IMR-90 (cell line): ENCODE measurements around the gene SPP2. TPM values are rescaled to one million over a fixed set of nuclear protein-coding genes. Genes with fewer than 3 reads are reported as not detected.

Experiments used
- ATAC-seq: fragments of 200-7000 bp; cut with Tn5 transposase; 2 replicates; pipeline ENCODE4 v1.9.1; 2020; ENCODE audit warnings: low read depth, mild to moderate bottlenecking, moderate library complexity
- BruUV-seq: library from RNA; stranded (reverse); fragments of 400-500 nt; replicated peaks from 2 replicates; lab custom pipeline; 2021; lab: Mats Ljungman, UMichigan
- CTCF ChIA-PET: fragments of 300-600 bp; formaldehyde crosslinking; extraction: SDS; loops from one replicate; lab custom pipeline; 2021; ENCODE audit warnings: antibody characterized with exemption; lab: Yijun Ruan, JAX
- POLR2A ChIA-PET: fragments of 300-600 bp; sonication (Branson Sonifier 250); formaldehyde crosslinking; loops from one replicate; lab custom pipeline; 2022; ENCODE audit warnings: antibody characterized with exemption; ENCODE audit not compliant: unreplicated experiment; lab: Charles Lee
- DNase-seq: peaks from one replicate; pipeline ENCODE4 v3.0.0; 2013
- H2AFZ ChIP-seq: replicated peaks from 2 replicates; pipeline ENCODE3; 2013; ENCODE audit warnings: low read length, mild to moderate bottlenecking; ENCODE audit not compliant: poor library complexity
- H2AK5ac ChIP-seq: 2 replicates; pipeline ENCODE4 v1.6.1; 2013; ENCODE audit warnings: low read depth, low read length, inconsistent platforms
- H2AK9ac ChIP-seq: replicated peaks from 2 replicates; pipeline ENCODE3; 2013; ENCODE audit warnings: mild to moderate bottlenecking, low read depth, low read length, moderate library complexity; ENCODE audit not compliant: poor library complexity
- H2BK120ac ChIP-seq: 2 replicates; pipeline ENCODE4 v1.6.1; 2013; ENCODE audit warnings: low read depth, low read length, inconsistent platforms
- H2BK15ac ChIP-seq: 3 replicates; pipeline ENCODE4 v1.6.1; 2013; ENCODE audit warnings: low read depth, low read length, inconsistent platforms
- H2BK20ac ChIP-seq: 2 replicates; pipeline ENCODE4 v1.6.1; 2013; ENCODE audit warnings: low read depth, mild to moderate bottlenecking, inconsistent platforms, low read length, moderate library complexity
- H2BK5ac ChIP-seq: 2 replicates; pipeline ENCODE4 v1.6.1; 2013; ENCODE audit warnings: mild to moderate bottlenecking, low read depth, low read length, inconsistent platforms; ENCODE audit not compliant: poor library complexity, severe bottlenecking
- H3K14ac ChIP-seq: replicated peaks from 2 replicates; pipeline ENCODE4 v1.6.1; 2013; ENCODE audit warnings: low read depth, low read length, inconsistent platforms
- H3K18ac ChIP-seq: 2 replicates; pipeline ENCODE4 v1.6.1; 2013; ENCODE audit warnings: low read depth, low read length, control low read depth
- H3K23ac ChIP-seq: 2 replicates; pipeline ENCODE4 v1.6.1; 2013; ENCODE audit warnings: low read depth, low read length, inconsistent platforms
- H3K27ac ChIP-seq: 2 replicates; pipeline ENCODE4 v1.5.1; 2013; ENCODE audit warnings: mild to moderate bottlenecking, control low read depth, low read length; ENCODE audit not compliant: insufficient read depth
- H3K27me3 ChIP-seq: 2 replicates; pipeline ENCODE4 v1.6.1; 2013; ENCODE audit warnings: low read length; ENCODE audit not compliant: control insufficient read depth, insufficient read depth
- H3K36me3 ChIP-seq: 2 replicates; pipeline ENCODE4 v1.6.1; 2013; ENCODE audit warnings: low read length, mixed read lengths; ENCODE audit not compliant: control insufficient read depth, insufficient read depth
- H3K4ac ChIP-seq: 2 replicates; pipeline ENCODE4 v1.6.1; 2013; ENCODE audit warnings: low read depth, low read length, inconsistent platforms
- H3K4me1 ChIP-seq: 2 replicates; pipeline ENCODE4 v1.6.1; 2013; ENCODE audit warnings: low read length, mixed read lengths; ENCODE audit not compliant: control insufficient read depth, insufficient read depth
- H3K4me2 ChIP-seq: 2 replicates; pipeline ENCODE4 v1.6.1; 2013; ENCODE audit warnings: low read depth, mild to moderate bottlenecking, control low read depth, low read length, moderate library complexity
- H3K4me3 ChIP-seq: 2 replicates; pipeline ENCODE4 v1.5.1; 2013; ENCODE audit warnings: low read depth, mild to moderate bottlenecking, control low read depth, low read length, moderate library complexity; ENCODE audit not compliant: insufficient read depth
- H3K56ac ChIP-seq: 2 replicates; pipeline ENCODE4 v1.6.1; 2013; ENCODE audit warnings: low read length, inconsistent platforms; ENCODE audit not compliant: insufficient read depth; ENCODE audit errors: extremely low read depth
- H3K79me1 ChIP-seq, 2 experiments: 2 replicates each; pipeline ENCODE4 v1.6.1; 2013; ENCODE audit warnings: low read length in 2 of 2, inconsistent platforms in 1 of 2, low read depth in 1 of 2
- H3K9ac ChIP-seq: 2 replicates; pipeline ENCODE4 v1.6.1; 2013; ENCODE audit warnings: low read depth, low read length, control low read depth
- H3K9me1 ChIP-seq: 2 replicates; pipeline ENCODE4 v1.6.1; 2013; ENCODE audit warnings: low read length, inconsistent platforms; ENCODE audit not compliant: insufficient read depth
- H3K9me3 ChIP-seq: 2 replicates; pipeline ENCODE4 v1.6.1; 2013; ENCODE audit warnings: low read length; ENCODE audit not compliant: control insufficient read depth, insufficient read depth
- H4K20me1 ChIP-seq: 2 replicates; pipeline ENCODE4 v1.6.1; 2013; ENCODE audit warnings: low read length, inconsistent platforms; ENCODE audit not compliant: insufficient read depth
- H4K5ac ChIP-seq: 2 replicates; pipeline ENCODE4 v1.6.1; 2013; ENCODE audit warnings: mild to moderate bottlenecking, low read depth, low read length, control low read depth
- H4K8ac ChIP-seq, 2 experiments: 2 replicates each; pipeline ENCODE4 v1.6.1; 2013; ENCODE audit warnings: low read depth in 2 of 2, low read length in 2 of 2, control low read depth in 1 of 2, inconsistent platforms in 1 of 2
- H4K91ac ChIP-seq: 2 replicates; pipeline ENCODE4 v1.6.1; 2013; ENCODE audit warnings: low read depth, low read length, inconsistent platforms; ENCODE audit not compliant: insufficient read depth
- RFX5 ChIP-seq: IDR thresholded peaks from 2 replicates; pipeline ENCODE4 v1.8.0; 2012; ENCODE audit warnings: low read depth, mild to moderate bottlenecking, low read length, moderate library complexity
- WGBS, 2 experiments: methylation state at CpG; one replicate each; pipeline versions ENCODE4 v1.1.5 to v1.1.7; 2013; ENCODE audit warnings: missing lambda C conversion rate in 2 of 2; ENCODE audit not compliant: insufficient read length in 1 of 2; ENCODE audit errors: extremely low coverage in 2 of 2; 5-methylcytosine and 5-hydroxymethylcytosine counted together
- dilution Hi-C: fragments of 300-500 bp; cut with HindIII; formaldehyde crosslinking; loops from one replicate; pipeline ENCODE4 v1.14.3; 2018; ENCODE audit warnings: low sequenced_read_pairs; ENCODE audit not compliant: unreplicated experiment
- in situ Hi-C: fragments of 300-500 bp; cut with MboI; formaldehyde crosslinking; loops from 3 replicates; pipeline ENCODE4 v1.14.3; 2019; ENCODE audit warnings: low sequenced_read_pairs, inconsistent platforms, mixed read lengths
- intact Hi-C: fragments of 100-400 bp; cut with micrococcal nuclease; formaldehyde crosslinking; loops from 2 replicates; pipeline ENCODE4 v1.10.0; 2022
- polyA plus RNA-seq, 3 experiments: library from polyadenylated mRNA; depleted of rRNA; stranded (reverse); fragments of >200 nt; gene quantifications; 2 replicates each; pipeline ENCODE4 v1.2.3, GENCODE V29; 2012; ENCODE audit warnings: low replicate concordance in 1 of 3
- total RNA-seq: library from RNA; depleted of rRNA; stranded (reverse); fragments of >200 nt; gene quantifications from 2 replicates; pipeline ENCODE4 v1.2.3, GENCODE V29; 2012

The SPP2 gene
- total and polyA plus RNA-seq, 2 of the 4 experiments (the other 2 are of a cell fraction), result not detected

DNA sequence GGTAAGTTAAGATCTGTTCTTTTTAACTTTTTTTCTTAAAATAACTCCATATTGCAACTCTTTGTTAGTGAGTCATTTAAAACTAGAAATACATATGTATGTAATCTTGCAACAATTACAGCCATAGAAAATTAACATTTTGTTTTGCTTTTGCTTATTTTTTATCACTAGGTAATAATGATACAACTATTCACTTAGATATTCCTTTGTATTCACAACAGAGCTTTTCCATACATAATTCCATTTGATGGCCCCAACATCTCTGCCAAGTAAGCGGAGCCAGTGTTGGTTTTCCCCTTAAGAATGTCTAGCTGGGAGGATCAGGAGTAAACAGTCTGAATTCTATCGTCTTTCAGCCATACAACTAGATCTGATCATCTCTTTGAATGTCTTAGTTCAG lies 16.1 kb downstream of the SPP2 start:
- Histone ChIP-seq H3K9ac (no peak overlapping the region), H3K4ac (no peak overlapping the region), H2AK5ac (no peak overlapping the region), H3K27ac (no peak overlapping the region), H3K9me1 (no peaks in the 10 kb centered on the region), H4K20me1 (no peaks in the 10 kb centered on the region), H3K9me3 (peaks cover 7% of the 10 kb centered on the region; the same call in 1 of the 2 replicates), H4K91ac (no peak overlapping the region), H3K18ac (no peak overlapping the region), H2AFZ (no peak overlapping the region), H3K79me1 (no peaks in the 10 kb centered on the region), H2BK20ac (no peak overlapping the region), H4K5ac (no peak overlapping the region), H4K8ac (no peak overlapping the region), H2BK5ac (no peak overlapping the region), H3K27me3 (peaks cover 18% of the 10 kb centered on the region), H3K36me3 (no peaks in the 10 kb centered on the region), H2BK120ac (no peak overlapping the region), H3K4me2 (no peak overlapping the region), H3K14ac (no peak overlapping the region), H3K56ac (no peak overlapping the region), H2BK15ac (no peak overlapping the region), H3K23ac (no peak overlapping the region), H3K4me1 (no peaks in the 10 kb centered on the region), H3K4me3 (no peak overlapping the region), H2AK9ac (no peak overlapping the region)
- WGBS, 2 experiments, result no CpG with 5 or more reads among the region's 2 CpGs
- intact Hi-C loops (no loop called here), in situ Hi-C loops (no loop called here), dilution Hi-C loops (no loop called here)
- BruUV-seq, result no TSS peak
- POLR2A ChIA-PET, result no interaction called here
- TF ChIP-seq RFX5, result no peak
- DNase-seq, result no peak
- ATAC-seq, result no peak
- CTCF ChIA-PET, result no interaction called here
